ENCODE measurements around the gene PEAK3. TPM values are rescaled to one million over a fixed set of nuclear protein-coding genes. Genes with fewer than 3 reads are reported as not detected.

PEAK3 gene
- total RNA-seq, 1 donor from 2014 or later: 4.7 TPM

DNA sequence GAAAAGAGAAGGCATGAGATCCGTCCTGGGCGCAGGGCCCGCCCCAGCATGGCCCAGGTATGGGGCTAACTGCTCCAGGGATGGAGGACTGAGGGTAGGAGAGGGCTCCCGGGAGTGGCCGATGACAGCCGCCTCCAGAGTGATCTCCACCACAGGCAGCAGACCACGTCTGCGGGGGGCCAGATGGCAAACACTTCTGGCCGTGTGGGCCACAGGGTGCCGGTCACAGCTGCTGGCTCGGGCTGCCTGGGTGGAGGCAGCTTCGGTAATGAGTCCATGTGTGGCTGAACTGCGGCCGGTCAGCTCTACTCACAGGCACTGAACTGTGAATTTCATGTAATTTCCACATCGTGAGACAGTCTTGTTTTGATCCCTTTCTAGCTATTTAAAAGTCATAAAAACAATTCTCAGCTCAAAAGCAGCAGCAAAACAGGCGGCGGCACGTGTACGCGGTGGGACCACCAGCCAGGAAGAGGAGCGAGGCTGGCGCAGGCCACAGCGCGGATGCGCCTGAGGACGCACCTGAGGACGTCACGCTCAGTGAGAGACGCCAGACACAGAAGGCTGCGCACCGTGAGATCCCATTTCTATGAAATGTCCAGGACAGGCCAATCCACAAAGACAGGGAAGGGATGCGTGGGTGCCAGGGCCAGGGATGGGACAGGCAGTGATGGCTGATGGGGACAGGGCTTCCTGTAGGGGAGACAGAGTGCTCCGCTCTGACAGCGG is 42.4 kb upstream of the PEAK3 start:
- intact Hi-C loops (cut with DNase I): no loop called here
- peaks cover 13 to 26% of the 10 kb centered on the region in 2 donors for H3K36me3 ChIP-seq

GRCh38 chr19:2323707-2324106 is 41.7 kb upstream of the PEAK3 start:
- Histone ChIP-seq H3K9me3 (no peaks in the 10 kb centered on the region), H3K4me1 (peaks cover 0 to 12% of the 10 kb centered on the region in 2 donors), H3K4me3 (no peak overlapping the region), H3K27ac (no peak overlapping the region), H3K36me3 (peaks cover 13 to 26% of the 10 kb centered on the region in 2 donors), H3K27me3 (no peaks in the 10 kb centered on the region)
- no peak for DNase-seq (ENCODE audit: low spot score in 2 of 2)
- TF ChIP-seq CTCF (IDR thresholded peaks at IDR 0.05): no peak
- intact Hi-C loops (cut with DNase I): no loop called here

More for the DNA sequence above, 42.4 kb upstream of the PEAK3 start:
- Histone ChIP-seq H3K9me3 (no peaks in the 10 kb centered on the region), H3K4me3 (no peak overlapping the region), H3K4me1 (peaks cover under 1 to 16% of the 10 kb centered on the region in 2 donors), H3K27ac (no peak overlapping the region), H3K27me3 (no peaks in the 10 kb centered on the region)
- no peak for DNase-seq (ENCODE audit: low spot score in 2 of 2)
- no peak for TF ChIP-seq CTCF (IDR thresholded peaks at IDR 0.05)

DNA sequence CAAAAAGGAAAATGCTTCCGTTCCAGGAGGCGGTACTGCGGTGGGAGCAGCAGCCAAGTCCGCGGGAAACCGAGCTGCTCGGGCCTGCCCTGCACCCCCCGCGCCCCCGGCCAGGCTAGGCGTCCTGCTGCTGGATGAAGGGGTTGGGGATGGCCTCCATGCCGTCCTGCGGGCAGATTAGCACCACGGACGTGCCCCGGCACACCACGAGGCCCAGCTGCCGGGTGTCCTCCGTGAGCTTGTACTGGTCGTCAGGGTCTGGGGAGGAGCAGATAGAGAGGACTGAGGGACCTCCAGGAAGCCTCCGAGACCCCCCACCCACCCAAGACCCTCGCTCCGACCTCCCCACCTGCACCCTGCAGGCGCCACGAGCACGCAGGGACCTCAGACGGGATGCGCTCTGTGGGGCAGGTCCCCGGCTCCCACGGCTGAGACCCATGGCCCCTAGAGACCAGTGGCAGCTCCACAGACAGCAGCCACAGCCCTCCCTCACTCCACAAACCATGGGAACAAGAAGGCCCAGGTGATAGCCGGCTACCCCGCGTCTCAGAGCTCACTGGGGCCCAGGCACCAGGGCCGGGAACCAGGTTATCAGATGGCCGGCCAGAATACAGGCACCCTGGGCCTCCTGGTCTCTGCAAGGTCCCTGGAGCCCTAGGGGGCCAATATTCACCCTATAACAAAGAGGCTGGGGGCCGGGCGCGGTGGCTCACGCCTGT is 39.7 kb upstream of the PEAK3 start:
- Histone ChIP-seq H3K27ac (no peak overlapping the region), H3K4me1 (peaks cover 0 to under 1% of the 10 kb centered on the region in 2 donors), H3K9me3 (no peaks in the 10 kb centered on the region), H3K4me3 (no peak overlapping the region), H3K27me3 (no peaks in the 10 kb centered on the region), H3K36me3 (peaks cover 13 to 26% of the 10 kb centered on the region in 2 donors)
- no peak for TF ChIP-seq CTCF (IDR thresholded peaks at IDR 0.05)
- DNase-seq (ENCODE audit: low spot score in 2 of 2): no peak
- intact Hi-C loops (cut with DNase I): no loop called here

DNA sequence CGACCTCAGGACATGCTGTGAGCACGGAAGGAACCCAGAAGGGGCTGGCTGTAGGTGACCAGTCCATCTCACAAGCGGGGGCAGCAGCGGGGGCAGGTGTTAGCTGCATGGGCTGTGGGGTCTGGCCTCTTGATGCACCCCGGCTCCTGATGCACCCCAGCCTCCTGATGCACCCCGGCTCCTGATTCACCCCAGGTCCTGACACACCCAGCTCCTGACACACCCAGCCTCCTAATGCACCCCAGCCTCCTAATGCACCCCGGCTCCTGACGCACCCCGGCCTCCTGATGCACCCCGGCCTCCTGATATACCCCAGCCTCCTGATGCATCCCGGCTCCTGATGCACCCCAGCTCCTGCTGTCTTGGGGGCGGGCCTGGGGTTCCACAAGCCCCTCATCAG is 39.0 kb upstream of the PEAK3 start:
- intact Hi-C loops (cut with DNase I): no loop called here
- H3K36me3 ChIP-seq: peaks cover 13 to 26% of the 10 kb centered on the region in 2 donors
- no peak overlapping the region for H3K4me3 ChIP-seq
- no peak for TF ChIP-seq CTCF (IDR thresholded peaks at IDR 0.05)
- no peaks in the 10 kb centered on the region for H3K27me3 ChIP-seq
- H3K27ac ChIP-seq: no peak overlapping the region
- H3K4me1 ChIP-seq: no peaks in the 10 kb centered on the region
- no peak for DNase-seq (ENCODE audit: low spot score in 2 of 2)
- no peaks in the 10 kb centered on the region for H3K9me3 ChIP-seq

DNA sequence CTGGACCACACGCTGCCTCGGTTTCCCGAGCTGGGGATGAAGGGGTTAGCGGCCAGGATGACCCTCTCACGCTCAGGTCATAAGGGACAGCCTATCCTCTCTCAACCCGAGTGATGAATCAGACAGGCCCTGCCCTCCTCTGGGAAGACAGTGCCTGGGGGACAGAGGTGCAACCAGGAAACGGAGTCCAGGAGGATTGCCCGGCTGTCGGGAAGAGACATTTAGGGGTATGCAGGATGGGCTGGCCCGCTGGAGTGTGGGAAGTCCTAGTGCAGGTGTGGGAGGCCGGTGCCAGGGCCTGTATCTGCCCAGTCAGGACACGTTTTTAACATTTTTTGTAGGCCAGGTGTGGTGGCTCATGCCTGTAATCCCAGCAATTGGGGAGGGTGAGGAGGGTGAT is 38.1 kb upstream of the PEAK3 start:
- no peak for TF ChIP-seq CTCF (IDR thresholded peaks at IDR 0.05)
- no peaks in the 10 kb centered on the region for H3K27me3 ChIP-seq
- H3K4me1 ChIP-seq: no peaks in the 10 kb centered on the region
- peaks cover 13 to 26% of the 10 kb centered on the region in 2 donors for H3K36me3 ChIP-seq
- peaks cover 3 to 4% of the 10 kb centered on the region in 2 donors for H3K9me3 ChIP-seq
- intact Hi-C loops (cut with DNase I): no loop called here
- no peak for DNase-seq (ENCODE audit: low spot score in 2 of 2)
- no peak overlapping the region for H3K27ac ChIP-seq
- H3K4me3 ChIP-seq: no peak overlapping the region

All from ascending aorta (tissue), 2 donors.